PFSK-1 (cell line): Measurements from ENCODE around the gene ERCC2.

ENCODE experiments used
- POLR2AphosphoS5 ChIP-seq: IDR thresholded peaks from 2 replicates; pipeline ENCODE4 v1.6.1; 2012; ENCODE audit warnings: low read depth, mild to moderate bottlenecking, control low read depth, low read length, moderate library complexity
- TF ChIP-seq, protein P1 (sequence below), 2 experiments: IDR thresholded peaks; 2 replicates each; pipeline versions ENCODE4 v1.6.1 to v1.8.0; 2011 to 2012; ENCODE audit warnings: low read depth in 2 of 2, low read length in 2 of 2, control low read depth in 1 of 2, inconsistent platforms in 1 of 2, mild to moderate bottlenecking in 1 of 2, moderate library complexity in 1 of 2; ENCODE audit not compliant: insufficient read depth in 1 of 2

DNA sequence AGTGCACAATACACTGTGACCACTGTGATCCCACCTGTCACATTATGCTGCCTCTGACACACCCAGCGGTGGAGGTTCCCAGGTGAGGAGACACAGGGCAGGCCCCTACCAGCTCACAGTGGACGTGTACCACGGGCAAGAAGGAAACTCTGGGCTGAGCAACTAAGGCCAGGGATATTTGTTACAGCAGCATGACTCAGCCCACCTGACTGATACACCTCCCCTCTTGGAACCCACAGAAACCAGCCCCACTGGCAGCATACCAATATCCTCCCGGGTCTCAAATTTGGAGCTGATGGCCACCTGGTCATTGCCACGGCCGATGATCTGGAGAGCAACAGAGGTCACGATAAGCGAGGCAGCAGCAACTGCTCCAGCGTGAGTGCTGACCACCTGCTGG lies 15.0 kb downstream of the ERCC2 start:
- TF ChIP-seq, protein P1, sequence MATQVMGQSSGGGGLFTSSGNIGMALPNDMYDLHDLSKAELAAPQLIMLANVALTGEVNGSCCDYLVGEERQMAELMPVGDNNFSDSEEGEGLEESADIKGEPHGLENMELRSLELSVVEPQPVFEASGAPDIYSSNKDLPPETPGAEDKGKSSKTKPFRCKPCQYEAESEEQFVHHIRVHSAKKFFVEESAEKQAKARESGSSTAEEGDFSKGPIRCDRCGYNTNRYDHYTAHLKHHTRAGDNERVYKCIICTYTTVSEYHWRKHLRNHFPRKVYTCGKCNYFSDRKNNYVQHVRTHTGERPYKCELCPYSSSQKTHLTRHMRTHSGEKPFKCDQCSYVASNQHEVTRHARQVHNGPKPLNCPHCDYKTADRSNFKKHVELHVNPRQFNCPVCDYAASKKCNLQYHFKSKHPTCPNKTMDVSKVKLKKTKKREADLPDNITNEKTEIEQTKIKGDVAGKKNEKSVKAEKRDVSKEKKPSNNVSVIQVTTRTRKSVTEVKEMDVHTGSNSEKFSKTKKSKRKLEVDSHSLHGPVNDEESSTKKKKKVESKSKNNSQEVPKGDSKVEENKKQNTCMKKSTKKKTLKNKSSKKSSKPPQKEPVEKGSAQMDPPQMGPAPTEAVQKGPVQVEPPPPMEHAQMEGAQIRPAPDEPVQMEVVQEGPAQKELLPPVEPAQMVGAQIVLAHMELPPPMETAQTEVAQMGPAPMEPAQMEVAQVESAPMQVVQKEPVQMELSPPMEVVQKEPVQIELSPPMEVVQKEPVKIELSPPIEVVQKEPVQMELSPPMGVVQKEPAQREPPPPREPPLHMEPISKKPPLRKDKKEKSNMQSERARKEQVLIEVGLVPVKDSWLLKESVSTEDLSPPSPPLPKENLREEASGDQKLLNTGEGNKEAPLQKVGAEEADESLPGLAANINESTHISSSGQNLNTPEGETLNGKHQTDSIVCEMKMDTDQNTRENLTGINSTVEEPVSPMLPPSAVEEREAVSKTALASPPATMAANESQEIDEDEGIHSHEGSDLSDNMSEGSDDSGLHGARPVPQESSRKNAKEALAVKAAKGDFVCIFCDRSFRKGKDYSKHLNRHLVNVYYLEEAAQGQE (IDR thresholded peaks at IDR 0.05; ENCODE audit: insufficient read depth in 1 of 2, low read depth in 2 of 2, low read length in 2 of 2), result no peak
- TF ChIP-seq POLR2AphosphoS5, result no peak
